ENCODE results near the gene ANKS3. TPM values are rescaled to one million over a fixed set of nuclear protein-coding genes. Genes with fewer than 3 reads are reported as not detected.

The ANKS3 gene
- total and polyA plus RNA-seq, 2 donors (not counting 1 experiment from before 2014, with no cell fraction given) = 26.5 to 31.9 TPM

DNA sequence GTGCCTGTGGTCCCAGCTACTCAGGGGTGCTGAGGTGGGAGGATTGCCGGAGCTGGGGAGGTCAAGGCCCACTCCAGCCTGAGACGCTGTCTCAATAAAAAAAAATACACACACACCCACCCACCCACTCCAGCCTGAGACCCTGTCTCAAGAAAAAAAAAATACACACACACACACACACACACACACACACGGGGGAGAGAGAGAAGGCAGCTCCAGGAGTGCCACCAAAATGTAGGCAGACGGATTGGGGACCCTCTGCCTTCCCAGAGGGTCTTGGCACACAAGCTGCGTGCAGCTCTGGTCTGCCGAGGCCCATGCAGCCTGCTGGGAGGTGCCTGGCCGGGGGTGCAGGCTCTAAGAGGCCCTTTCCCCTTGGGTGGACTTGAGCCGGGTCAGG lies 46.7 kb downstream of the ANKS3 start:
- no peak overlapping the region for H2AFZ ChIP-seq (ENCODE audit: insufficient read depth, low read depth, low read length, poor library complexity, severe bottlenecking)
- no peaks in the 10 kb centered on the region for H3K27me3 Mint-ChIP-seq
- CTCF ChIA-PET = no interaction called here
- peaks cover 5% of the 10 kb centered on the region for H3K4me1 Mint-ChIP-seq
- intact Hi-C loops (cut with micrococcal nuclease) = no loop called here
- H3K4me2 ChIP-seq (replicated peaks; ENCODE audit: low read depth, low read length, poor library complexity, severe bottlenecking) = no peak overlapping the region
- H3K27ac Mint-ChIP-seq = no peak overlapping the region
- H3K9me3 ChIP-seq (ENCODE audit: control extremely low read depth in 1 of 3, control insufficient read depth in 2 of 3, insufficient read depth in 1 of 3, low read length in 2 of 3) = no peaks in the 10 kb centered on the region
- POLR2A ChIA-PET = no interaction called here
- peaks cover 4 to 5% of the 10 kb centered on the region in 2 donors for H3K4me1 ChIP-seq (ENCODE audit: control insufficient read depth in 2 of 2, insufficient read depth in 2 of 2, low read length in 2 of 2)
- H3K27me3 ChIP-seq (replicated peaks in 1 of 4; ENCODE audit: control extremely low read depth in 1 of 4, control insufficient read depth in 3 of 4, insufficient read depth in 4 of 4, low read length in 3 of 4) = no peaks in the 10 kb centered on the region
- DNase-seq = no peak
- no peak for ATAC-seq (ENCODE audit: low read depth)
- WGBS (ENCODE audit: insufficient coverage) = 90% methylated on average over 6 of the region's 8 CpGs
- H3K4me3 Mint-ChIP-seq = no peak overlapping the region
- no peak overlapping the region for H3K4me3 ChIP-seq (ENCODE audit: control extremely low read depth in 1 of 5, extremely low read depth in 1 of 5, insufficient read depth in 1 of 5, low read depth in 2 of 5, low read length in 4 of 5)
- TF ChIP-seq, protein P1, sequence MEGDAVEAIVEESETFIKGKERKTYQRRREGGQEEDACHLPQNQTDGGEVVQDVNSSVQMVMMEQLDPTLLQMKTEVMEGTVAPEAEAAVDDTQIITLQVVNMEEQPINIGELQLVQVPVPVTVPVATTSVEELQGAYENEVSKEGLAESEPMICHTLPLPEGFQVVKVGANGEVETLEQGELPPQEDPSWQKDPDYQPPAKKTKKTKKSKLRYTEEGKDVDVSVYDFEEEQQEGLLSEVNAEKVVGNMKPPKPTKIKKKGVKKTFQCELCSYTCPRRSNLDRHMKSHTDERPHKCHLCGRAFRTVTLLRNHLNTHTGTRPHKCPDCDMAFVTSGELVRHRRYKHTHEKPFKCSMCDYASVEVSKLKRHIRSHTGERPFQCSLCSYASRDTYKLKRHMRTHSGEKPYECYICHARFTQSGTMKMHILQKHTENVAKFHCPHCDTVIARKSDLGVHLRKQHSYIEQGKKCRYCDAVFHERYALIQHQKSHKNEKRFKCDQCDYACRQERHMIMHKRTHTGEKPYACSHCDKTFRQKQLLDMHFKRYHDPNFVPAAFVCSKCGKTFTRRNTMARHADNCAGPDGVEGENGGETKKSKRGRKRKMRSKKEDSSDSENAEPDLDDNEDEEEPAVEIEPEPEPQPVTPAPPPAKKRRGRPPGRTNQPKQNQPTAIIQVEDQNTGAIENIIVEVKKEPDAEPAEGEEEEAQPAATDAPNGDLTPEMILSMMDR (IDR thresholded peaks at IDR 0.05) = no peak
- no peak for TF ChIP-seq EZH2 (IDR thresholded peaks at IDR 0.05; ENCODE audit: borderline replicate concordance, insufficient read depth, low read depth, low read length, poor library complexity, severe bottlenecking)
- no peaks in the 10 kb centered on the region for H4K20me1 ChIP-seq (ENCODE audit: control insufficient read depth, insufficient read depth, low read length, poor library complexity, severe bottlenecking)
- no peak overlapping the region for H3K27ac ChIP-seq (ENCODE audit: low read length in 2 of 2)
- H3K79me2 ChIP-seq (ENCODE audit: control insufficient read depth, insufficient read depth, low read length) = no peaks in the 10 kb centered on the region
- no peaks in the 10 kb centered on the region for H3K9me3 Mint-ChIP-seq (ENCODE audit: insufficient read depth)
- no peak overlapping the region for H3K9ac ChIP-seq (ENCODE audit: low read length)
- peaks cover 0 to 27% of the 10 kb centered on the region in 2 experiments for H3K36me3 ChIP-seq (replicated peaks in 1 of 2; ENCODE audit: control extremely low read depth in 1 of 2, control insufficient read depth in 1 of 2, extremely low read depth in 1 of 2, insufficient read depth in 2 of 2, low read length in 1 of 2)

DNA sequence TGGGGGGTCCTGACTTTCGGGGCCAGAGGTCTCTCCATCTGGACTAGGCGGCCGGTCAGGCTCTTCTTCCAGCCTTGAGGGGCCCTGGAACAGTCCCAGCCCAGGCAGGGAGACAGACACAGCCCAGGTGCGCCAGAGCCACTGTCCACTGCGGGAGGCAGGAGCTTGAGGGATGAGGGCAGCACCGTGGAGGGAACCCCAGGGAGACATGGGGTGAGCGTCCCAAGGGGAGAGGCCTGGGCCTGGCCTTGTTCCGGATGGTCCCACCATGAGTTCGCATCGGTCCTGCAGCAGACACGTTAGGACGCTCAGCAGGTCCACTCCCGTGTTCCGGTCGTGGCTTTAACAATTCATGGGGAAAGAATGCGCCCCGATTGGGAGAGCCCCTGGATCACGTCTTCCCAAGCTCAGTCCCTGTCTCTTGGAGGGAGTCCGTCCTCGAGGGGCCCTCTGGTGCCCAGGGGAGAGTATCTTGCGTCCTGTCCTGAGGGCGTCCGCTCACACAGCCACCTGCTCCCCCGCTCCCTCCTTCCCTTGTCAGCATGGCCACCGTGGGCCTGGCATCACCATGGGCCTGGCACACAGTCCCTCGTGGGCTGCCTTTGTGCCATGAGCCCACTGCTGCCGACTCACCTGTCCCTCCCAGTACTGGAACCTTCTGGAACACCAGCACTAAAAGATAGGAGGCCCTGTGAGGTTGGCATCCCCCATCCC lies 47.4 kb downstream of the ANKS3 start:
- H3K27me3 Mint-ChIP-seq = no peaks in the 10 kb centered on the region
- WGBS (ENCODE audit: insufficient coverage) = 95% methylated on average over 27 of the region's 27 CpGs
- Histone ChIP-seq H2AFZ (ENCODE audit: insufficient read depth, low read depth, low read length, poor library complexity, severe bottlenecking) (no peak overlapping the region), H3K9me3 (ENCODE audit: control extremely low read depth in 1 of 3, control insufficient read depth in 2 of 3, insufficient read depth in 1 of 3, low read length in 2 of 3) (no peaks in the 10 kb centered on the region), H3K4me2 (replicated peaks; ENCODE audit: low read depth, low read length, poor library complexity, severe bottlenecking) (no peak overlapping the region), H3K36me3 (replicated peaks in 1 of 2; ENCODE audit: control extremely low read depth in 1 of 2, control insufficient read depth in 1 of 2, extremely low read depth in 1 of 2, insufficient read depth in 2 of 2, low read length in 1 of 2) (peaks cover 0 to 34% of the 10 kb centered on the region in 2 experiments), H3K9ac (ENCODE audit: low read length) (no peak overlapping the region), H3K27me3 (replicated peaks in 1 of 4; ENCODE audit: control extremely low read depth in 1 of 4, control insufficient read depth in 3 of 4, insufficient read depth in 4 of 4, low read length in 3 of 4) (no peaks in the 10 kb centered on the region), H3K79me2 (ENCODE audit: control insufficient read depth, insufficient read depth, low read length) (no peaks in the 10 kb centered on the region), H3K4me1 (ENCODE audit: control insufficient read depth in 2 of 2, insufficient read depth in 2 of 2, low read length in 2 of 2) (no peaks in the 10 kb centered on the region), H3K27ac (ENCODE audit: low read length in 2 of 2) (no peak overlapping the region), H3K4me3 (ENCODE audit: control extremely low read depth in 1 of 5, extremely low read depth in 1 of 5, insufficient read depth in 1 of 5, low read depth in 2 of 5, low read length in 4 of 5) (no peak overlapping the region), H4K20me1 (ENCODE audit: control insufficient read depth, insufficient read depth, low read length, poor library complexity, severe bottlenecking) (no peaks in the 10 kb centered on the region)
- ATAC-seq (ENCODE audit: low read depth) (no peak), DNase-seq (no peak)
- ChIA-PET POLR2A (no interaction called here), CTCF (no interaction called here)
- no peak overlapping the region for H3K4me3 Mint-ChIP-seq
- no peak overlapping the region for H3K27ac Mint-ChIP-seq
- H3K9me3 Mint-ChIP-seq (ENCODE audit: insufficient read depth) = no peaks in the 10 kb centered on the region
- intact Hi-C loops (cut with micrococcal nuclease) = no loop called here
- TF ChIP-seq, protein P1 (IDR thresholded peaks at IDR 0.05) = no peak
- no peak for TF ChIP-seq EZH2 (IDR thresholded peaks at IDR 0.05; ENCODE audit: borderline replicate concordance, insufficient read depth, low read depth, low read length, poor library complexity, severe bottlenecking)
- H3K4me1 Mint-ChIP-seq = peaks cover 3% of the 10 kb centered on the region
